DOHH2 (cell line): ENCODE data around the gene TADA1.

Experiments used
- CTCF ChIP-seq: fragments of 200-600 bp; sonication (generic); IDR thresholded peaks from one replicate; pipeline ENCODE4 v1.5.1; 2014; ENCODE audit warnings: antibody characterized with exemption, mild to moderate bottlenecking, low read depth, low read length; ENCODE audit not compliant: poor library complexity, severe bottlenecking
- EZH2phosphoT487 ChIP-seq: fragments of 200-600 bp; sonication (generic); IDR thresholded peaks from 2 replicates; pipeline ENCODE4 v1.6.1; 2017; ENCODE audit warnings: borderline replicate concordance, mild to moderate bottlenecking, antibody characterized with exemption, low read length, moderate library complexity, mixed read lengths

GRCh38 chr1:166902279-166902678 is 26.2 kb upstream of the TADA1 start:
- TF ChIP-seq CTCF (no peak), EZH2phosphoT487 (no peak)
